A549 (cell line): ENCODE data around the gene BATF. TPM values are rescaled to one million over a fixed set of nuclear protein-coding genes. Genes with fewer than 3 reads are reported as not detected.

ENCODE experiments used
- ATAC-seq, 2 experiments: fragments of 200-7000 bp in 1 of 2; fragments of >200 bp in 1 of 2; cut with Nextera tagmentation in 1 of 2; cut with Tn5 transposase in 1 of 2; 3 replicates each; pipeline versions ENCODE4 v1.8.0 to v1.9.1; 2018 to 2020; ENCODE audit warnings: mild to moderate bottlenecking in 1 of 2, moderate library complexity in 1 of 2
- CTCF ChIA-PET: fragments of 300-600 bp; sonication (Branson Sonifier 250); formaldehyde crosslinking; extraction: SDS; loops from one replicate; lab custom pipeline; 2021; ENCODE audit warnings: antibody characterized with exemption, inconsistent platforms; lab: Yijun Ruan, JAX
- POLR2A ChIA-PET: fragments of 350-600 bp; formaldehyde crosslinking; extraction: SDS; loops from one replicate; lab custom pipeline; 2021; ENCODE audit warnings: antibody characterized with exemption, inconsistent platforms; lab: Yijun Ruan, JAX
- DNase-seq, 2 experiments: peaks; one replicate each; pipeline versions ENCODE4 v3.0.0 to v3.0.0-alpha.2; 2011 to 2016; ENCODE audit warnings: low read depth in 1 of 2, low spot score in 1 of 2
- FAIRE-seq: peaks from 2 replicates; lab custom pipeline; 2011; peaks lifted over from hg19 to GRCh38; lab: Jason Lieb, UNC
- H3K27ac ChIP-seq, 2 experiments: fragments of >200 bp; sonication (Bioruptor Twin); formaldehyde crosslinking; 3 replicates each; pipeline ENCODE4 v1.5.1; 2016 to 2017
- H3K4me1 ChIP-seq: fragments of >200 bp; sonication (Bioruptor Twin); formaldehyde crosslinking; 3 replicates; pipeline ENCODE4 v1.6.1; 2016
- H3K4me2 ChIP-seq: fragments of >200 bp; sonication (Bioruptor Twin); formaldehyde crosslinking; 3 replicates; pipeline ENCODE4 v1.6.1; 2016
- H3K4me3 ChIP-seq: fragments of >200 bp; sonication (Bioruptor Twin); formaldehyde crosslinking; 3 replicates; pipeline ENCODE4 v1.5.1; 2016
- H3K9me3 ChIP-seq: fragments of >200 bp; sonication (Bioruptor Twin); formaldehyde crosslinking; 3 replicates; pipeline ENCODE4 v1.6.1; 2016
- BHLHE40 ChIP-seq: IDR thresholded peaks from 2 replicates; pipeline ENCODE4 v1.6.1; 2012; ENCODE audit warnings: low read depth, low read length, inconsistent platforms
- CBX2 ChIP-seq: fragments of 200-600 bp; sonication (generic); IDR thresholded peaks from 2 replicates; pipeline ENCODE4 v1.6.1; 2016; ENCODE audit warnings: low read depth, mild to moderate bottlenecking, borderline replicate concordance
- CEBPB ChIP-seq, 2 experiments: fragments of >200 bp in 1 of 2; sonication (Bioruptor Twin) in 1 of 2; formaldehyde crosslinking in 1 of 2; IDR thresholded peaks; 2 replicates each; pipeline ENCODE4 v1.6.1; 2012 to 2016
- CHD4 ChIP-seq: fragments of 200-600 bp; sonication (generic); IDR thresholded peaks from 2 replicates; pipeline ENCODE4 v1.6.1; 2016; ENCODE audit warnings: antibody characterized with exemption, mild to moderate bottlenecking, borderline replicate concordance
- EP300 ChIP-seq, 2 experiments: fragments of >200 bp; sonication (Bioruptor Twin); formaldehyde crosslinking; IDR thresholded peaks; 2 replicates in 1 of 2; 3 replicates in 1 of 2; pipeline ENCODE4 v1.6.1; 2016 to 2017
- FOSL2 ChIP-seq, 2 experiments: fragments of 450-650 bp in 1 of 2; fragments of >200 bp in 1 of 2; sonication (Bioruptor Twin) in 1 of 2; formaldehyde crosslinking; IDR thresholded peaks; 2 replicates each; pipeline versions ENCODE4 v1.5.0 to v1.6.1; 2016 to 2020; ENCODE audit warnings: mild to moderate bottlenecking in 1 of 2, moderate library complexity in 1 of 2
- GATA3 ChIP-seq: IDR thresholded peaks from 2 replicates; pipeline ENCODE4 v1.6.1; 2012; ENCODE audit warnings: borderline replicate concordance
- HEYL ChIP-seq: fragments of 250-450 bp; sonication (Bioruptor Pico); IDR thresholded peaks from 2 replicates; pipeline ENCODE4 v1.8.0; 2021; ENCODE audit warnings: mild to moderate bottlenecking, moderate library complexity
- HOXA7 ChIP-seq: fragments of 250-450 bp; sonication (Bioruptor Pico); IDR thresholded peaks from 2 replicates; pipeline ENCODE4 v1.5.0; 2020; ENCODE audit warnings: mild to moderate bottlenecking, moderate library complexity
- HOXB5 ChIP-seq: fragments of 250-450 bp; sonication (Bioruptor Pico); IDR thresholded peaks from 2 replicates; pipeline ENCODE4 v1.5.0; 2020; ENCODE audit warnings: mild to moderate bottlenecking, moderate library complexity
- JUN ChIP-seq, 2 experiments: fragments of >200 bp; sonication (Bioruptor Twin); formaldehyde crosslinking; IDR thresholded peaks; 2 replicates in 1 of 2; 3 replicates in 1 of 2; pipeline ENCODE4 v1.6.1; 2016 to 2017
- KDM5A ChIP-seq: fragments of 200-600 bp; sonication (generic); IDR thresholded peaks from 2 replicates; pipeline ENCODE4 v1.6.1; 2016; ENCODE audit warnings: antibody characterized with exemption, mild to moderate bottlenecking
- NPAS2 ChIP-seq: fragments of 250-450 bp; sonication (Bioruptor Pico); IDR thresholded peaks from 2 replicates; pipeline ENCODE4 v1.8.0; 2022; ENCODE audit warnings: mild to moderate bottlenecking, moderate library complexity, borderline replicate concordance
- NR3C1 ChIP-seq: fragments of >200 bp; sonication (Bioruptor Twin); formaldehyde crosslinking; IDR thresholded peaks from 3 replicates; pipeline ENCODE4 v1.6.1; 2017
- PHF8 ChIP-seq: fragments of 200-600 bp; sonication (generic); IDR thresholded peaks from 2 replicates; pipeline ENCODE4 v1.6.1; 2016; ENCODE audit warnings: low read depth, mild to moderate bottlenecking, antibody characterized with exemption, moderate library complexity, borderline replicate concordance
- POLR2A ChIP-seq: IDR thresholded peaks from 2 replicates; pipeline ENCODE4 v1.6.1; 2012; ENCODE audit warnings: mild to moderate bottlenecking, low read length
- RAD21 ChIP-seq, 2 experiments: fragments of >200 bp in 1 of 2; sonication (Bioruptor Twin) in 1 of 2; formaldehyde crosslinking in 1 of 2; IDR thresholded peaks in 1 of 2; conservative IDR thresholded peaks in 1 of 2; 2 replicates in 1 of 2; 3 replicates in 1 of 2; pipeline ENCODE4 v1.6.1; 2012 to 2018; ENCODE audit warnings: inconsistent platforms in 1 of 2
- RARB ChIP-seq: fragments of 250-450 bp; sonication (Bioruptor Pico); IDR thresholded peaks from 2 replicates; pipeline ENCODE4 v1.8.0; 2021; ENCODE audit warnings: mild to moderate bottlenecking, moderate library complexity
- RCOR1 ChIP-seq: fragments of 150-350 bp; IDR thresholded peaks from 2 replicates; pipeline ENCODE4 v1.6.1; 2014; ENCODE audit warnings: antibody characterized with exemption, low read length, low read depth
- RFX5 ChIP-seq: fragments of 450-650 bp; IDR thresholded peaks from 2 replicates; pipeline ENCODE4 v1.7.1; 2014; ENCODE audit warnings: antibody characterized with exemption, mild to moderate bottlenecking, moderate library complexity
- SMC3 ChIP-seq: fragments of >200 bp; sonication (Bioruptor Twin); formaldehyde crosslinking; IDR thresholded peaks from 3 replicates; pipeline ENCODE4 v1.6.1; 2018; ENCODE audit warnings: inconsistent platforms
- SREBF2 ChIP-seq: fragments of 450-650 bp; IDR thresholded peaks from 2 replicates; pipeline ENCODE4 v1.6.1; 2014; ENCODE audit warnings: mild to moderate bottlenecking, moderate library complexity
- ZFP36 ChIP-seq: fragments of 450-650 bp; IDR thresholded peaks from 2 replicates; pipeline ENCODE4 v1.6.1; 2014; ENCODE audit warnings: borderline replicate concordance; ENCODE audit not compliant: partially characterized antibody
- ZSCAN20 ChIP-seq: fragments of 250-450 bp; sonication (Bioruptor Pico); IDR thresholded peaks from 2 replicates; pipeline ENCODE4 v1.8.0; 2022; ENCODE audit warnings: mild to moderate bottlenecking, moderate library complexity
- WGBS: methylation state at CpG from one replicate; pipeline ENCODE4 v1.1.6; 2017; ENCODE audit errors: missing lambda C conversion rate; 5-methylcytosine and 5-hydroxymethylcytosine counted together
- polyA plus RNA-seq, 4 experiments: library from polyadenylated mRNA; depleted of rRNA in 3 of 4; stranded (reverse); fragments of >200 nt; fragmentation: RNase III in 1 of 4; extraction: RNeasy Plus Mini Kit Qiagen cat#74134 plus additional on column Dnase treatment in 1 of 4; gene quantifications; 2 replicates in 3 of 4; 3 replicates in 1 of 4; pipeline ENCODE4 v1.2.3, GENCODE V29; 2011 to 2017
- TF ChIP-seq, protein P1 (sequence below): IDR thresholded peaks from 2 replicates; pipeline ENCODE4 v1.6.1; 2012
- TF ChIP-seq, protein P2 (sequence below): fragments of 250-450 bp; sonication (Bioruptor Pico); IDR thresholded peaks from 2 replicates; pipeline ENCODE4 v1.5.0; 2021; ENCODE audit warnings: mild to moderate bottlenecking, moderate library complexity, borderline replicate concordance
- TF ChIP-seq, protein P3 (sequence below): fragments of 150-350 bp; IDR thresholded peaks from 2 replicates; pipeline ENCODE4 v1.6.1; 2014; ENCODE audit warnings: low read depth, mild to moderate bottlenecking, low read length
- TF ChIP-seq, protein P4 (sequence below): fragments of 200-600 bp; sonication (generic); IDR thresholded peaks from 2 replicates; pipeline ENCODE4 v1.6.1; 2016; ENCODE audit warnings: antibody characterized with exemption, mild to moderate bottlenecking, moderate library complexity
- TF ChIP-seq, protein P5 (sequence below): IDR thresholded peaks from 2 replicates; pipeline ENCODE4 v1.6.1; 2012; ENCODE audit warnings: low read depth, borderline replicate concordance

BATF gene
- polyA plus RNA-seq, 2 of the 4 experiments (the other 2 are of a cell fraction) = not detected

DNA sequence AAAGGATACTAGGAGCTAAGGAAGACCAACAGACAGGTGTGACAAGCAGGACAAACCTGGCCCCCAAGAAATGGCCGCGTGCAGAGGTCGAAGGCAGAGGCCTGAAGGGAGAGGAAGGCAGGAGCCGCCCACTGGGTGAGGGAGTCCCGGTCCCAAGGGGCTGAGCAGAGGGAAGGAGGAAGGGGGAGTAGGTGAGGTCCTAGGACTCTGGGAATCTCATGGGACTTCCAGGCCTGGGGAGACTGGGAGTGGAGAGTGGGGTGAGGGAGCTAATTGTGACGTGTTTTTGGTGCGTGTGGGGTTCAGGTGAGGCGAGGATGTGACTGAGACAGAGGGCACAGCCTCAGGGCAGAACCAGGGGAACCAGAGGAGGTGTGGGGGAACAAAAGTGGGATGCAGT, 44.5 kb downstream of the BATF start:
- POLR2A ChIA-PET = no interaction called here
- CTCF ChIA-PET = interaction anchor here (1.1 to 4.4 kb wide), 5 partner anchors 10 to 142 kb away, joined by 3 to 40 read pairs (median 4); partner anchors contain the start of gene FLVCR2
- FAIRE-seq = no peak
- H3K4me1 ChIP-seq = no peaks in the 10 kb centered on the region
- H3K4me2 ChIP-seq = no peak overlapping the region
- TF ChIP-seq GATA3 = no peak
- no peak for TF ChIP-seq HEYL (CRISPR knock-in tag)
- no peak for TF ChIP-seq NPAS2 (CRISPR knock-in tag)
- TF ChIP-seq, protein P1, sequence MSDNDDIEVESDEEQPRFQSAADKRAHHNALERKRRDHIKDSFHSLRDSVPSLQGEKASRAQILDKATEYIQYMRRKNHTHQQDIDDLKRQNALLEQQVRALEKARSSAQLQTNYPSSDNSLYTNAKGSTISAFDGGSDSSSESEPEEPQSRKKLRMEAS = no peak
- no peak for TF ChIP-seq CBX2
- TF ChIP-seq ZSCAN20 = no peak
- TF ChIP-seq HOXB5 (CRISPR knock-in tag) = no peak
- no peak for TF ChIP-seq NR3C1
- no peak for TF ChIP-seq JUN (IDR thresholded peaks at IDR 0.05)
- no peak for TF ChIP-seq BHLHE40
- TF ChIP-seq RCOR1 = no peak
- TF ChIP-seq FOSL2 (IDR thresholded peaks at IDR 0.05) = no peak
- TF ChIP-seq FOSL2 (CRISPR knock-in tag; IDR thresholded peaks at IDR 0.05) = no peak
- TF ChIP-seq, protein P2, sequence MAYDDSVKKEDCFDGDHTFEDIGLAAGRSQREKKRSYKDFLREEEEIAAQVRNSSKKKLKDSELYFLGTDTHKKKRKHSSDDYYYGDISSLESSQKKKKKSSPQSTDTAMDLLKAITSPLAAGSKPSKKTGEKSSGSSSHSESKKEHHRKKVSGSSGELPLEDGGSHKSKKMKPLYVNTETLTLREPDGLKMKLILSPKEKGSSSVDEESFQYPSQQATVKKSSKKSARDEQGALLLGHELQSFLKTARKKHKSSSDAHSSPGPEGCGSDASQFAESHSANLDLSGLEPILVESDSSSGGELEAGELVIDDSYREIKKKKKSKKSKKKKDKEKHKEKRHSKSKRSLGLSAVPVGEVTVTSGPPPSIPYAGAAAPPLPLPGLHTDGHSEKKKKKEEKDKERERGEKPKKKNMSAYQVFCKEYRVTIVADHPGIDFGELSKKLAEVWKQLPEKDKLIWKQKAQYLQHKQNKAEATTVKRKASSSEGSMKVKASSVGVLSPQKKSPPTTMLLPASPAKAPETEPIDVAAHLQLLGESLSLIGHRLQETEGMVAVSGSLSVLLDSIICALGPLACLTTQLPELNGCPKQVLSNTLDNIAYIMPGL = no peak
- no peak for TF ChIP-seq RAD21 (conservative IDR thresholded peaks at IDR 0.05 in 1 of 2, IDR thresholded peaks at IDR 0.05 in 1 of 2)
- H3K27ac ChIP-seq = no peak overlapping the region
- no peak for DNase-seq
- no peaks in the 10 kb centered on the region for H3K9me3 ChIP-seq
- no peak for ATAC-seq
- no peak overlapping the region for H3K4me3 ChIP-seq
- WGBS = 84% methylated on average over 8 of the region's 8 CpGs

DNA sequence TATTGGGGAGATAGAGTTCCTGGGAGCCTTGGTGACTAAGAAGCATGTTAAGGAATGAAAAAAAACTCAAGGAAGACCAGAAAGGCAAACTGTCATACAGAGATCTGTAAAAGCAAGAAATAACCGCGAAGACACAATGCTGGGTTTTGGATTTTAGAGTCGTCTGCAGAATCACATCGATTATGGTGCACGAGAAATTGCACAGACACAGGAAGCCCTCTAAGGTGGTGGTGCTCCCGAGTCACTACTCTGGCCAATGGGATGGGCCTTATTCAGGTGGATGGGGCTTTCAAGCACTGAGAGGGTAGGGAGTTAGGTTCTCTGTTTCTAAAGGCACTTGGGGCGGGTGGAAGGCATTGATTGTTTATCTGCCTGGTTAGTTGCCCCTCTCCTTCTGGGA, 45.9 kb downstream of the BATF start:
- DNase-seq = no peak
- no peak for ATAC-seq
- Histone ChIP-seq H3K4me3 (no peak overlapping the region), H3K27ac (no peak overlapping the region), H3K4me2 (no peak overlapping the region), H3K4me1 (no peaks in the 10 kb centered on the region), H3K9me3 (no peaks in the 10 kb centered on the region)
- CTCF ChIA-PET = interaction anchor here (1.2 to 4.4 kb wide), 4 partner anchors 9 to 86 kb away, joined by 4 to 40 read pairs (median 8); partner anchors contain the start of gene FLVCR2
- 75% methylated on average over 7 of the region's 7 CpGs for WGBS
- TF ChIP-seq, protein P3, sequence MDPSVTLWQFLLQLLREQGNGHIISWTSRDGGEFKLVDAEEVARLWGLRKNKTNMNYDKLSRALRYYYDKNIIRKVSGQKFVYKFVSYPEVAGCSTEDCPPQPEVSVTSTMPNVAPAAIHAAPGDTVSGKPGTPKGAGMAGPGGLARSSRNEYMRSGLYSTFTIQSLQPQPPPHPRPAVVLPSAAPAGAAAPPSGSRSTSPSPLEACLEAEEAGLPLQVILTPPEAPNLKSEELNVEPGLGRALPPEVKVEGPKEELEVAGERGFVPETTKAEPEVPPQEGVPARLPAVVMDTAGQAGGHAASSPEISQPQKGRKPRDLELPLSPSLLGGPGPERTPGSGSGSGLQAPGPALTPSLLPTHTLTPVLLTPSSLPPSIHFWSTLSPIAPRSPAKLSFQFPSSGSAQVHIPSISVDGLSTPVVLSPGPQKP = no peak
- TF ChIP-seq RARB (CRISPR knock-in tag) (no peak), PHF8 (no peak), HOXA7 (CRISPR knock-in tag) (no peak), KDM5A (no peak), SMC3 (no peak), POLR2A (no peak), CHD4 (no peak), CEBPB (IDR thresholded peaks at IDR 0.05) (no peak), SREBF2 (no peak), RFX5 (no peak), EP300 (IDR thresholded peaks at IDR 0.05) (no peak), GATA3 (no peak), ZFP36 (no peak)
- TF ChIP-seq, protein P1 = no peak
- TF ChIP-seq, protein P4, sequence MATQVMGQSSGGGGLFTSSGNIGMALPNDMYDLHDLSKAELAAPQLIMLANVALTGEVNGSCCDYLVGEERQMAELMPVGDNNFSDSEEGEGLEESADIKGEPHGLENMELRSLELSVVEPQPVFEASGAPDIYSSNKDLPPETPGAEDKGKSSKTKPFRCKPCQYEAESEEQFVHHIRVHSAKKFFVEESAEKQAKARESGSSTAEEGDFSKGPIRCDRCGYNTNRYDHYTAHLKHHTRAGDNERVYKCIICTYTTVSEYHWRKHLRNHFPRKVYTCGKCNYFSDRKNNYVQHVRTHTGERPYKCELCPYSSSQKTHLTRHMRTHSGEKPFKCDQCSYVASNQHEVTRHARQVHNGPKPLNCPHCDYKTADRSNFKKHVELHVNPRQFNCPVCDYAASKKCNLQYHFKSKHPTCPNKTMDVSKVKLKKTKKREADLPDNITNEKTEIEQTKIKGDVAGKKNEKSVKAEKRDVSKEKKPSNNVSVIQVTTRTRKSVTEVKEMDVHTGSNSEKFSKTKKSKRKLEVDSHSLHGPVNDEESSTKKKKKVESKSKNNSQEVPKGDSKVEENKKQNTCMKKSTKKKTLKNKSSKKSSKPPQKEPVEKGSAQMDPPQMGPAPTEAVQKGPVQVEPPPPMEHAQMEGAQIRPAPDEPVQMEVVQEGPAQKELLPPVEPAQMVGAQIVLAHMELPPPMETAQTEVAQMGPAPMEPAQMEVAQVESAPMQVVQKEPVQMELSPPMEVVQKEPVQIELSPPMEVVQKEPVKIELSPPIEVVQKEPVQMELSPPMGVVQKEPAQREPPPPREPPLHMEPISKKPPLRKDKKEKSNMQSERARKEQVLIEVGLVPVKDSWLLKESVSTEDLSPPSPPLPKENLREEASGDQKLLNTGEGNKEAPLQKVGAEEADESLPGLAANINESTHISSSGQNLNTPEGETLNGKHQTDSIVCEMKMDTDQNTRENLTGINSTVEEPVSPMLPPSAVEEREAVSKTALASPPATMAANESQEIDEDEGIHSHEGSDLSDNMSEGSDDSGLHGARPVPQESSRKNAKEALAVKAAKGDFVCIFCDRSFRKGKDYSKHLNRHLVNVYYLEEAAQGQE = no peak
- TF ChIP-seq, protein P5, sequence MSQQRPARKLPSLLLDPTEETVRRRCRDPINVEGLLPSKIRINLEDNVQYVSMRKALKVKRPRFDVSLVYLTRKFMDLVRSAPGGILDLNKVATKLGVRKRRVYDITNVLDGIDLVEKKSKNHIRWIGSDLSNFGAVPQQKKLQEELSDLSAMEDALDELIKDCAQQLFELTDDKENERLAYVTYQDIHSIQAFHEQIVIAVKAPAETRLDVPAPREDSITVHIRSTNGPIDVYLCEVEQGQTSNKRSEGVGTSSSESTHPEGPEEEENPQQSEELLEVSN = no peak
- POLR2A ChIA-PET = no interaction called here
- FAIRE-seq = no peak
